Neural cell (in vitro differentiated cells): ENCODE results near the gene VEGFB.

Source experiments
- TAF1 ChIP-seq: IDR thresholded peaks from 2 replicates; pipeline ENCODE4 v1.6.1; 2012; ENCODE audit warnings: low read depth
- TF ChIP-seq, protein P1 (sequence below): IDR thresholded peaks from 2 replicates; pipeline ENCODE4 v1.6.1; 2012; ENCODE audit warnings: borderline replicate concordance
- TF ChIP-seq, protein P2 (sequence below): fragments of 450-650 bp; IDR thresholded peaks from 2 replicates; pipeline ENCODE4 v1.5.1; 2014; ENCODE audit warnings: antibody characterized with exemption, mild to moderate bottlenecking, moderate library complexity; ENCODE audit not compliant: poor library complexity, severe bottlenecking

GRCh38 chr11:64196626-64197025 is 37.8 kb upstream of the VEGFB start:
- TF ChIP-seq, protein P1, sequence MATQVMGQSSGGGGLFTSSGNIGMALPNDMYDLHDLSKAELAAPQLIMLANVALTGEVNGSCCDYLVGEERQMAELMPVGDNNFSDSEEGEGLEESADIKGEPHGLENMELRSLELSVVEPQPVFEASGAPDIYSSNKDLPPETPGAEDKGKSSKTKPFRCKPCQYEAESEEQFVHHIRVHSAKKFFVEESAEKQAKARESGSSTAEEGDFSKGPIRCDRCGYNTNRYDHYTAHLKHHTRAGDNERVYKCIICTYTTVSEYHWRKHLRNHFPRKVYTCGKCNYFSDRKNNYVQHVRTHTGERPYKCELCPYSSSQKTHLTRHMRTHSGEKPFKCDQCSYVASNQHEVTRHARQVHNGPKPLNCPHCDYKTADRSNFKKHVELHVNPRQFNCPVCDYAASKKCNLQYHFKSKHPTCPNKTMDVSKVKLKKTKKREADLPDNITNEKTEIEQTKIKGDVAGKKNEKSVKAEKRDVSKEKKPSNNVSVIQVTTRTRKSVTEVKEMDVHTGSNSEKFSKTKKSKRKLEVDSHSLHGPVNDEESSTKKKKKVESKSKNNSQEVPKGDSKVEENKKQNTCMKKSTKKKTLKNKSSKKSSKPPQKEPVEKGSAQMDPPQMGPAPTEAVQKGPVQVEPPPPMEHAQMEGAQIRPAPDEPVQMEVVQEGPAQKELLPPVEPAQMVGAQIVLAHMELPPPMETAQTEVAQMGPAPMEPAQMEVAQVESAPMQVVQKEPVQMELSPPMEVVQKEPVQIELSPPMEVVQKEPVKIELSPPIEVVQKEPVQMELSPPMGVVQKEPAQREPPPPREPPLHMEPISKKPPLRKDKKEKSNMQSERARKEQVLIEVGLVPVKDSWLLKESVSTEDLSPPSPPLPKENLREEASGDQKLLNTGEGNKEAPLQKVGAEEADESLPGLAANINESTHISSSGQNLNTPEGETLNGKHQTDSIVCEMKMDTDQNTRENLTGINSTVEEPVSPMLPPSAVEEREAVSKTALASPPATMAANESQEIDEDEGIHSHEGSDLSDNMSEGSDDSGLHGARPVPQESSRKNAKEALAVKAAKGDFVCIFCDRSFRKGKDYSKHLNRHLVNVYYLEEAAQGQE, result no peak
- TF ChIP-seq, protein P2, sequence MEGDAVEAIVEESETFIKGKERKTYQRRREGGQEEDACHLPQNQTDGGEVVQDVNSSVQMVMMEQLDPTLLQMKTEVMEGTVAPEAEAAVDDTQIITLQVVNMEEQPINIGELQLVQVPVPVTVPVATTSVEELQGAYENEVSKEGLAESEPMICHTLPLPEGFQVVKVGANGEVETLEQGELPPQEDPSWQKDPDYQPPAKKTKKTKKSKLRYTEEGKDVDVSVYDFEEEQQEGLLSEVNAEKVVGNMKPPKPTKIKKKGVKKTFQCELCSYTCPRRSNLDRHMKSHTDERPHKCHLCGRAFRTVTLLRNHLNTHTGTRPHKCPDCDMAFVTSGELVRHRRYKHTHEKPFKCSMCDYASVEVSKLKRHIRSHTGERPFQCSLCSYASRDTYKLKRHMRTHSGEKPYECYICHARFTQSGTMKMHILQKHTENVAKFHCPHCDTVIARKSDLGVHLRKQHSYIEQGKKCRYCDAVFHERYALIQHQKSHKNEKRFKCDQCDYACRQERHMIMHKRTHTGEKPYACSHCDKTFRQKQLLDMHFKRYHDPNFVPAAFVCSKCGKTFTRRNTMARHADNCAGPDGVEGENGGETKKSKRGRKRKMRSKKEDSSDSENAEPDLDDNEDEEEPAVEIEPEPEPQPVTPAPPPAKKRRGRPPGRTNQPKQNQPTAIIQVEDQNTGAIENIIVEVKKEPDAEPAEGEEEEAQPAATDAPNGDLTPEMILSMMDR, result no peak
- no peak for TF ChIP-seq TAF1
